Measurements from ENCODE around the gene C1orf74.

- TF ChIP-seq CTCF (IDR thresholded peaks at IDR 0.05; ENCODE audit: insufficient read depth, low read length): no peak
- TF ChIP-seq REST (IDR thresholded peaks at IDR 0.05; ENCODE audit: insufficient replicate concordance, low read depth): no peak
Observed at GRCh38 chr1:209789245-209789644, 4.9 kb upstream of the C1orf74 start.

Measured in HL-60 (cell line).